NCI-H2227 (cell line): ENCODE data around the gene ALK.

Experiments
- DNase-seq: peaks from one replicate; lab custom pipeline; 2025; ENCODE audit not compliant: unreplicated experiment; lab: John Stamatoyannopoulos, UW

ALK gene

DNA sequence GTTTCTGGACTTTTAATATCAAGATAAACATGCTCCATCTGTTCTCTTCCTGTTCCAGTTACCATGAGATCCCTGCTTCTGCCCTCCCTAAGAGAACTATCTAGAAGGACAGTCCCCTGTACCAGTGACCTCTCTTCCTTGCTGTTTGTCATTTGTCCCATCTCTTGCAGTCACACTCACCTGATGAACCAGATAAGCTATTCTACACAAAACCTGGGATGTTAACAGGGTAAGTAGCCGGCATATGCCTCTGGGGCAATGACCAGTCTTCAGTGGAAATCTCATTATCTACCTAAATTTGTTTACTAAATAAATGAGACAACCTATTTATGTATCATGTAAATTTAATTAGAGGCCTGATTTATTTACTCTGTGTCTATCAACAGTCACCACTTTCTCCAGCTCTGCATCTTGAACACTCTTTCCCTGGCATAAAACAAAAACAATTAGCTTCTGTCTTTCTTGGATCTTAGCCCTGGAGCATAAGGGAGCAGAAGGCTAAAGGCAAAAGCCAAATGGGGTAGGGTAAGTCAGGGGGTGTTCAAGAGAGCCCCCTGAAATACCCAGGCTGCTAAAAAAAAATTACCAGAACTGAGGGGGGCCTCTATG is 337.7 kb downstream of the ALK start:
- no peak for DNase-seq

DNA sequence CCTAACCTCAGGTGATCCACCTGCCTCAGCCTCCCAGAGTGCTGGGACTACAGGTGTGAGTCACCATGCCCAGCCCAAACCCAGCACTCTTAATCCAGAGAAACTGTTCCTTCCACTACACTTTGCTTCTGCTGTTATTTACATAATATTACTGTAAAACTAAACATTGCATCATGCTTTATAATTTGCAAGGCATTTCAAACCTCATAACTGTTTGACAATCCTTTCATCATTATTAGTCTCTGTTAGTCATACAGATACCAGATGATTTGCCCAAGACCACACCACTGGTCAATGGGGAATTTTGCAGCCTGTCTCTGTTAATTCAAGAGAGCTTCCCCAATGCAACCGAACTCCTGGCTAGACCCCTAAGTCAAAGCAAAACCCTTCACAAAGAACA is 338.3 kb downstream of the ALK start:
- no peak for DNase-seq

DNA sequence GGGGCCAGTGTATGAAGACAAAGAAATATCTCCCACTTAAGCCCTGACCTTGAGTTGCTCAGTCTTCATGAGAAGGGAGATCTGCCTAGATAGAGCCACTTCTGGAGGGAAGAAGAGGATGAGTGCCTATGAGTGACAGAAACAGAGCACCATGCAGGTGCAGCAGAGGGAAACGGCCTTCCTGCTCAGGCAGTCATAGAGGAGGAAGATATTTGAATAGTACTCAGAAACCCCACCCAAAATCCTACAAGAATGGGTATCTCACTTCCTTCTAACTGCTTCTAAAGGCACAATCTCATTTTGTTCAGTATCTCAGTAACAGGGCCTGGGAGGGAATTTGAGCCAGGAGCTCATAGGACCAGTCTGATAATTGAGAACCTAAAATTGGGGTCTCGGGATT is 339.3 kb downstream of the ALK start:
- no peak for DNase-seq

DNA sequence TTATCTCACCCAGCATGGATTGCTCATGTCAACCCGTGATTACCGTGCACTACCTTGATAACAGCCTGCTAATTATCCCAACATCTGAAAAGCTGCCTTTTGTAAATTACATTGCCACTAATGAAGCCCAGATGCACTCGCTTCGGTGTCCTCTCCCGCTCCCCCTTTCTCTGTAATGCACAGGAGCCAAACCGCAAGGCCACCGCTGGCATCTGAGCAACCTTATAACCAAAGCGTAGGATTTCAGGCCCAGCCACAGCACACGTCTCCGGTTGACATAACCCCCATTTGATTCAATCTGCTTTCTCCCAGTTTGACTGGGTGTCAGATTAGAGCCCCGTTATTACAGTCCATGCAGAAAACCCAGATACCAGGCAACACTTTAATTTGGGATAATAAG is 341.2 kb downstream of the ALK start:
- DNase-seq = peak; percentile 50

DNA sequence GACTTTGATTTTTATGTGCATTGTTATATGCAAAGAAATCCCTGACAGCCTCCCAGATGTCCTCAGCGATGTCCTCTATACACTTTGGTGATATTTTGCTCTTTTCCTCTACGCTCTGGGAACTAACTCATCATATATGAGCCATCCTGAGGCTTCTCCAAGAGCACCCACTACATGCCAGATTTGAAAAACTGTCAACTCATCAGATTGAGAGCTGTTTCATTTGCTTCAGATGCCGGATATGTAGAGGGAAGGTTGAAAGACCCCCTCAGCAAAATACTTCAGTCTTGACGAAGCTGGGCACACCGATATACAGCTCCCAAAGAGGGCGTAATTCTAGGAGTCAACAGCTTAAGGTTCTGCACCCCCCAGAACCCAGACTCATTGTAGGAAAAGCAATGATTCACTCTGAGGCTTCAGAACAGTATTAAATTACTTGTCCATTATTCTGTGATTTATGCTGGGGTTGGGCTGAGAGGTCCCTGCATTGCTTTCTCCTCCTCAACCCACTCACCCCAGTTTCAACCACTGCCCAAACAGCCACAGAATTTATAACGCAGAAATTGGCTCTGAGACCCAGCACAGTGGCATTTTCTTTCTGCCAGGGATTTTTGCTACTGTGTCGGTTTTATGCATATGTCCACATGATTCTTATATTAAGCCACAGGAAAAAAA is 341.8 kb downstream of the ALK start:
- peak; percentile 50 for DNase-seq

DNA sequence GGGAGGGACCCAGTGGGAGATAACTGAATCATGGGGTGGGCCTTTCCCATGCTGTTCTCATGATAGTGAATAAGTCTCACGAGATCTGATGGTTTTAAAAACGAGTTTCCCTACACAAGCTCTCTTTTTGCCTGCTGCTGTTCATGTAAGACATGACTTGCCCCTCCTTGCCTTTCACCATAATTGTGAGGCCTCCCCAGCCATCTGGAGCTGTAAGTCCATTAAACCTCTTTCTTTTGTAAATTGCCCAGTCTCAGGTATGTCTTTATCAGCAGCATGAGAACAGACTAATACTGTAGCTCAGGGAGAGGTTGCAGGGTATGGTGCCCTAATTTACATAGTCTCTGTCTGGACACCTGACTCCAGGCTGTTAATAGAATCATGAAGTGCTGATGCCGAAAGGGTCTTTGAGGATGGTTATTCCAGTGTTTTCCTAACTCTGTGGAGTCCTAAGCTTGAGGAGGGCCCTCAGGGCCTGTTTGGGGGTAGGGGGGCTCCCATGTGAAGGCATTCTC is 343.2 kb downstream of the ALK start:
- no peak for DNase-seq

DNA sequence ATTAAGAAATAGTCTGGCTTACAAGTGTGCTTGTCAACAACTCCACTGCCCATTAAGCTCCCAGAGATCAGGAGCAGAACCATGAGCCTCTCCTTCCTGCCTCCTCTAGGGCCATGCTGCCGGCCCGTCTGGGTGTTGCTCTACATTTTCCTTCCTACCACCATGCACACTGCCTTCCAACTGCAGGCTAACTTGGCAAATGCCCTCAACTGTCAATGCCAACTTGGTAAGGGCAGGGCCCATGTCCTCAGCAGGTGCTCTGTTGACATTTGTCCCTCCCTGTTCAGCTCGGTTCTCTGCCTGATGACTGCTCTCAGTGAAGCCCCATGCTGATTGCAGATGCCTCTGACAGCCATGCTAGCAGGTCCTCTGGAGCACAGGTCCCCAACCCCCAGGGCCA is 345.2 kb downstream of the ALK start:
- no peak for DNase-seq

DNA sequence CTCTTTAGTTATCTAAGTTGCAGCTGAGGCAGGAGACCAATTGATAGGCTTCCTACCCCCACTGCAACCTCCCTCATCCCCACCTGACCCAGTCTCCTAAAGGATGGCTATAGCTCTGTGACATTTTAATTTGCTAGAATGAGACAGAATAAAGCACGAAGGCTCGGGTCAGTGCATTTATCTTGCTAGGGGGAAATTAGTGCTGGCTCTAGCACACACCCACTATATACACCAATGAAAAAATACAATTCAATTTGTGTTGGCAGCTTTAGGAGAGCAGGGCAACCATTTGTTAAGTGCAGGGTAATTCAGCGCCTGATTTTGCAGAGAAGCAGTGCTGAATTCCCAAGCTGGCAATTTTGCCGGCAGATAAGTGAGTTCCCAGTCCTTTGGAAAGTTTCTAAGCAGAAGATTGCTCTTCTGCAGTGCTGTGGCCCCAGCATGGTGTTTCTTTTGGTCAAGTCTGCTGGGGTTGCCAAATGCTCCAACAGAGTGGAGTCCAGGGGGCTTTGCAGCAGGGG is 346.0 kb downstream of the ALK start:
- DNase-seq = peak; percentile 11

DNA sequence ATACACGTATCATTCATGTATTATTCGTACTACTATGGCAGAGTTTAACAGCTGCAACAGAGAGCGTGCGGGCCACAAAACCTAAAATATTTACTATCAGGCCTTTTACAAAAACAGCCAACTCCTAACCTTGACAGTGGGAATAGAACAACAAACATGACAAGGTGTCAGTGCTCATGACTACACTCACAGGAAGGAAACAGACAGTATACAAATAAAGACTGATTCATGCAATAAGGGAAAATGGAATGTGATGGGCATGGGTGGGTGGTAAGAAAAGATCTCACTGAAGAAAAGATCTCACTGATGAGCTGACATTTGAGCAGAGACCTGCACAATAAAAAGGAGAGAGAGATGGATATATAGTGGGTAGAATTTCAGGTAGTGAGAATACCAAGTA is 347.8 kb downstream of the ALK start:
- no peak for DNase-seq

DNA sequence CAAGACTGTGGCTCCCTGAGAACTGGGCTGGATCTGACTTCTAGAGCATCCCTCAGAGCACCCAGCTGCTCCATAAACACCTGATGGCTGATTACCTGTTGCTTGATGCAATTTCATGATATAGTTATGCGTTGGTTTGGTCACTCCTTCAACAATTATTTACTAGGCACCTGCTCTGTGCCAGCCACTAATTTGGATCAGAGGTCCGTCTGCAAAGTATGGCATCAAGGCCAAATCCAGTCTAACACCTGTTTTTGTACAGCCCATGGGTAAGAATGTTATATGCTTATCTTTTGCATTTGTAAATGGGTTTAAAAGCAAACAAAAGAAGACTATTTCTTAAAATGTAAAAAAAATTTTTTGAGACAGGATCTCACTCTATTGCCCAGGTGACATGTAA is 348.2 kb downstream of the ALK start:
- no peak for DNase-seq

DNA sequence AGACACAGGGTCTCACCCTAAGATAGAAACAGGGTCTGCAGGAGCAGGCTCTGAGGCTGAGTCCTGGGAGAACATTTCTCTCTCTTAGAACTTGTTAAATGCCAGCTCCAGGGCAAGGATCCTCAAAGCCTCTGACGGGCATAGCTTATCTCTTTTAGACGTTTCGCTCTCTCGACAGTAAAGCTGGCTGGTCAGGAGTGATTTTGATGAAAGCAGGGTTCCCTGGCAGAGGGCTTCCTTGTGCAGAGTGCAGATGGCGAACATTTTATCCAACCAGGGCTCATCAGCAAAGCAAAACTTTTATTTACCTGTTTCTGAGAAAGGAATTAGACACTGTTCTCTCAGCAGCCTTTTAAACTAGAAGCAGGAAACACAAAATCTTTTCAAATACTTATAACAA is 350.8 kb downstream of the ALK start:
- DNase-seq = no peak

DNA sequence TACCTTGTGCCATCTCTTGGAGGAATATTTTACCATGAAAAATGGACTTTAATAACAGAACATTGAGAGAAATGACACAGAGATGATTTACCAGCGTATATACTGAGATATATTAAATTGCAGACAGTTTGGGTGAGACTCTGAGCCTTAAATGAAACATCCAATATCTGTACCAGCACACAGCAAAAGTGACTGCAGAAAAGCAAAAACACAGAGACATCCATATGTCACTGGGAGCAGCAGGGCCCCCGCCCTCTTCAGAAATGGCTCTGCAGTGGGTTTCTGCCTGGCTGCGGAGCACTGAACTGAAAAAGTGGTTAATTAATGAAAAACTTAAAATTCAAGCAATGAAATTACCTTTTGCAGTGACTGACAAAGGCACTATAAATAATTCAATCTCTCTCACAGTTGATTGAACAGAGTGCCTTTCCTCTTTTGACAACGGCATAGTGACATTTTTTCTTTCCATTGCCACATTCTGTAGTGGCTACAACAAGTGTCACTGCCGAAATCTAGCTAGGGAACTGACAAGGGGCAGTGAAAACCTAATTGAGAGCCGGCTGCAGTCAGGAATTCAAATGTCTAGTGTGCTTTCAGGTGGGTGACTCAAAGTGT is 353.4 kb downstream of the ALK start:
- no peak for DNase-seq

DNA sequence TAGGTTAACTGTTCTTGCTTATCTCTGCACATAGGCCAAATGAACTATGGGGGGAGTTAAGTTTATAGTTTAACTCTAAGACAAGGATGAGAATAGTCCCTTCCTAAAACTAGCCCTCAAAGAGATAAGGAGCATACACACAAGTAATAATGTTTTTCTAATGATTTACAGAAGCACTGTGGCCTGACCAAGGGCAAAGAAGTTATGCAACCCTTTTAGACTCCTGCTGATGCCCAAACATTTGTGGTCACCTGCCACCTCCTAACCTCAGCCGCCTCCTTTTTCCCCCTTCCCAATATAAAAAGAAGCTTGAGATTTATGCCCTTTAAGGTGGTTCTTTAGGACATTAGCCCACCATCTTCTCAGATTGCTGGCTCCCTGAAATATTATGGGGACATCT is 357.7 kb downstream of the ALK start:
- DNase-seq = no peak

DNA sequence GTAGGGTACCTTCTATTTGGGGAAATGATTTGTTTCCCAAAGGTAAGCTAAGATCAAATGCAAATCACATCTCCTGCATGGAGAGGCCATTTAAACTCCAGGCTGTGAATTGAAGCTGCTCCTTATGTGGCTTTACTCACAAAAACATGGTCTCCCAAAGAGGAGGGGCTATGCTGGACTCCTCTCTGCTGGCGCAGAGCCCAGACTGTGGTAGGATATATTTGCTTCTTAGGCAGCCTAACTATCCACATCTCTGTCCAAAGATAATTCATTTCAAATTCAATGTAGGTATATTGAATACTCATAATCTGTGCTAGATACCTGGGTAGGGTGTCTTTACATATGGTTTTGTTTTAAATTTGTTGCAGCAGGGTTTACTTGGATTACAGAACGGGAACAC is 358.5 kb downstream of the ALK start:
- no peak for DNase-seq

DNA sequence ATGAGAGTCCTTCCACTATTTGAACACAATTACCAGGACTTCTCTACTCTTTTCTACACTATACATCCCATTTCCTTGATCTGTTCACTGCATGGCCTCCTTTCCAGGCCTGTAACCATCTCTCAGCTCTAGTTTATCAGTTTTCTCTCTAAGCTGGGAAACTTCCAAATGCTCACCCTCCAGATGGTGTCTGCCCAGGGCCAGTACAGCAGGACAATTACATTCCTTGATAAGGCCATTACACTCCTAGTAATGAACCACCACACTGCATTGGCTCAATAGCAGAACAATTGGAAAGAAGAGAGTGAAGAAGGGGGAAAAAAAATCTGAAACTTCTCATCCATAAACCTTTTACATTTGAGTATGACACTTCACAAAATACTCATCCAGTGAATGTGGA is 359.1 kb downstream of the ALK start:
- no peak for DNase-seq

DNA sequence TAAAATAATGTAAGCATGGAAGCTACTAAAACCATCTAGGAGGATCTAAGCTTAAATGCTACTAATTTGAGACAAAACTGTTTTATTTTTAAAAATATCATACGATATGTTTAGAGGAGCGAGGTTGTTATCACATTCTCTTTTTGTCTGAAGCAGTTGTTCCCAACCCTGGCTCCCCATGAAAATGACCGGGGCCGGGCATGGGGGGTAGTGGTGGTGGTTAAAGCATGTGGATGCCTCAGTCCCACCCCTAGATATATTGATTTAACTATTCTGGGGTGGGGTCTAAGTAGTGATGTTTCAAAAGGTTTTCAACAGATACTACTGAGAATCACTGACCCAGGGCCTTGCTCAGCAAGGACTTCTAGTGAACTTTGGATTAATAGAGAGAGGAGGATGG is 359.8 kb downstream of the ALK start:
- no peak for DNase-seq

DNA sequence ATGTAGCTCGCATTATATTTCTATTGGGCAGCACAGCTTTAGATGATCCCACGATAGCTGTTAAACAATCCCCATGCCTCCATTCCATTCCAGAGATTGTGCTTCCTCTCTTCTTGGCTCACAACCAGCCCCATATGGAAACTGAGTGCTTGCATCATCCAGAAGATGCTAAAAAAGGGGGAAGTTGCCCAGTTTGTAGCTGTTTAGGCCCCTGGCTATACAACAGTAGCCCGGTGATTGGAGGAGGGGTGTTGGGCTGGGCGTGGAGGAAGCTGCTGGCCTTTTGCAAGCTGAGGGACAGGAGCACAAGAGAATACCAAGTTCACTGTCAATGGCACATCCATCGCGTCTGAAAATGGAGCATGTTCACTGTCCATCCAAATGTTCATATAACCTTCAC is 360.2 kb downstream of the ALK start:
- no peak for DNase-seq

DNA sequence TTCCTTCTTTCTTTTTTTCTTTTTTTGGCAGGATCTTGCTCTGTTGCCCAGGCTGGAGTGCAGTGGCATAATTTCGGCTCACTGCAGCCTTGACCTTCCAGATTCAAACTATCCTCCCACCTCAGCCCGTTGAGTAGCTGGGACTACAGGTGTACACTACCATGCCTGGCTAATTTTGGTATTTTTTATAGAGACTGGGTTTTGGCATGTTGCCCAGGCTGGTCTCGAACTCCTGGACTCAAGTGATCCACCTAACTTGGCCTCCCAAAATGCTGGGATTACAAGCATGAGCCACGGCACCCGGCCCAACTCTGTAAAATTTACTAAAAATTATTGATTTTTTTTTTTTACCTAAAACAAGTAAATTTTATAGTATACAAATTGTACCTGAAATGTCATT is 360.8 kb downstream of the ALK start:
- no peak for DNase-seq

DNA sequence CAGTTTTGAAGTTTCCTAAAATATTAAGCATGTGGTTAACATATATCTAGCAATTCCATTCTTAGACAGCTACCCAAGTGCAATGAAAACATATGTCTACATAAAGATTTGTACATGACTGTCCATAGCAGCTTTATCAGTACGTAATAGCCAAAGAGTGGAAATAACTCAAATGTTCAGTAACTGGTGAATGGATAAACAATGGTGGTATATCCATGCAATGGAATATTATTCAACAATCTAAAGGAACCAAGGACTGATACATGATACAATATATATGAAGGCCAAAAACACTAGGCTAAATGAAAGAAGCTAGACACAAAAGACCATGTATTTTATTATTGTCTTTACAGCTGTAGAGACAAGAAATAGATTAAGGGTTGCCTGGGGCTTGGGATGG is 361.4 kb downstream of the ALK start:
- no peak for DNase-seq

DNA sequence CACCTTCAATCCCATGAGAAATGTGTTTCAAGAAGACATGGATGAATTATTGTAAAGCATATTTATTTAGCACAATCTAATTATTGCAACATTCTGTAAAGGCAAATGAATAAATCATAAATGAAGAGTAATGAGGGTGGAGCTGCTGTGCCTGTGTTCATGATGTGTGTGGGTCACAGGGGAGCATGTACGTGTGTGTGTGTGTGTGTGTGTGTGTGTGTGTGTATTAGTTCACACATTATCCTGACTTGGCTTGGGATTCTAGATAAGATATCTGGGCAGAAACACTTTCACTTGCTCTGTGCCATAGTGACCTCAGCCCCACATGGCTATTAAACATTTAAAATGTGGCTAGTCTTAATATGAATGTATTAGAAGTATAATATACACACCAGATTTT is 361.8 kb downstream of the ALK start:
- no peak for DNase-seq

DNA sequence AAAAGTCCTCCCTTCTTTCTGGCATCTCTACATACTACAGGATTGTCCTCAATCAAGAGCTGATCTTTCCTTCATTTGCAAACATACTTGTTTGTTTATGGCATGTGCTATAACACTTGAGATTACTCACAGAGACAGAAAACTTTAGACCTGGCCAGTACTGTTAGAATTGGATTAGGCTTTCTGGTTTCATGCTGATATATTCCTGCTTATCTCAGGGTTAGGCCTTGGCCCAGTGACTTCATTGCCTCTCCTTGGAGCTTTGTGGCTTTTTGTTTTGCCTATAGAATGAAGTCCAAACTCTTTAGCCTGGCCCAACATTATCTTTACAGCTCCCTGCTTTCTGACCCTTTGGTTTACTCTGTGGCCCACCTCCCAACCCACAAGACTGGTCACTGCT is 363.3 kb downstream of the ALK start:
- no peak for DNase-seq

DNA sequence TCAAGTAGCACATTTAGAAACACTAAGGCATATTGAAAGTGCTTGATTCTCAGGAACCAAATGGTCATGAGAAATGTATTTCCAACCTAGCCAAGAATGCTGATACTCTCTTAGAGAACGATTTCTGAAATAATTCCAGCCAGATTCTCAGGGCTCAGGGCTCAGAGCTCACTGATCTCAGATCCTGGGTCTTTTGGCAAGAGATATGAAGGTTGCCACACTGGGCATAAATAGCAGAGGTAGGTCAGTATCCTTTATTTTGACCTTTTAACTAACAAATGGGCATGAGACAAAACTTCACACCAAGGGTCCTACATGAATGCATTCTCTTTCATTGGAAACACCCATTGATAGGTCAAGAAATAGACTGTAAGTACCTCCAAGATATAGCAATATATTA is 364.1 kb downstream of the ALK start:
- DNase-seq = no peak

DNA sequence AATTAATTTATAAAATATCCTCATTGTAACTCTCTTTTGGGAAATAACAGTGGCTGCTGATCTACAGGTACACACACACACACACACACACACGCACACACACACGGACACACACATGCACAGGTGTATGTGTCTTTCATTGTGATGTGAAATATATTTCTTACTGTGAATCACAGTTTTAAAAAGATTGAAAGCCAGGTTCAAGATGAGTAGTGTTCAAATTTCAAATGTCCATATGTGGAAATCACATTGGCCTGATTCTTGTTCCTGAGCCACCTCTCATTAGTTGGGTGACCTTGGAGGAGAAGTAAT is 372.4 kb downstream of the ALK start:
- no peak for DNase-seq
